Gastroesophageal sphincter (tissue), 3 donors: Measurements from ENCODE around the gene MCRIP1.

Experiments
- EP300 ChIP-seq: sonication (generic); formaldehyde crosslinking; IDR thresholded peaks from one replicate; pipeline ENCODE4 v1.6.1; 2017; ENCODE audit warnings: antibody characterized with exemption, mild to moderate bottlenecking
- POLR2A ChIP-seq, 2 donors: fragments of 450-650 bp; IDR thresholded peaks; one replicate each; pipeline ENCODE4 v1.6.1; 2017; ENCODE audit warnings: antibody characterized with exemption in 2 of 2, mild to moderate bottlenecking in 2 of 2, moderate library complexity in 1 of 2
- POLR2AphosphoS5 ChIP-seq: sonication (generic); formaldehyde crosslinking; IDR thresholded peaks from one replicate; pipeline ENCODE4 v1.6.1; 2017; ENCODE audit warnings: antibody characterized with exemption
- TF ChIP-seq, protein P1 (sequence below), 4 experiments: fragments of 200-600 bp in 2 of 4; fragments of 450-650 bp in 2 of 4; sonication (generic) in 1 of 4; IDR thresholded peaks; one replicate each; pipeline ENCODE4 v1.5.1; 2017 to 2019; ENCODE audit warnings: antibody characterized with exemption in 4 of 4, mild to moderate bottlenecking in 2 of 4, moderate library complexity in 2 of 4

GRCh38 chr17:81794074-81794476 lies 39.0 kb downstream of the MCRIP1 start:
- TF ChIP-seq, protein P1, sequence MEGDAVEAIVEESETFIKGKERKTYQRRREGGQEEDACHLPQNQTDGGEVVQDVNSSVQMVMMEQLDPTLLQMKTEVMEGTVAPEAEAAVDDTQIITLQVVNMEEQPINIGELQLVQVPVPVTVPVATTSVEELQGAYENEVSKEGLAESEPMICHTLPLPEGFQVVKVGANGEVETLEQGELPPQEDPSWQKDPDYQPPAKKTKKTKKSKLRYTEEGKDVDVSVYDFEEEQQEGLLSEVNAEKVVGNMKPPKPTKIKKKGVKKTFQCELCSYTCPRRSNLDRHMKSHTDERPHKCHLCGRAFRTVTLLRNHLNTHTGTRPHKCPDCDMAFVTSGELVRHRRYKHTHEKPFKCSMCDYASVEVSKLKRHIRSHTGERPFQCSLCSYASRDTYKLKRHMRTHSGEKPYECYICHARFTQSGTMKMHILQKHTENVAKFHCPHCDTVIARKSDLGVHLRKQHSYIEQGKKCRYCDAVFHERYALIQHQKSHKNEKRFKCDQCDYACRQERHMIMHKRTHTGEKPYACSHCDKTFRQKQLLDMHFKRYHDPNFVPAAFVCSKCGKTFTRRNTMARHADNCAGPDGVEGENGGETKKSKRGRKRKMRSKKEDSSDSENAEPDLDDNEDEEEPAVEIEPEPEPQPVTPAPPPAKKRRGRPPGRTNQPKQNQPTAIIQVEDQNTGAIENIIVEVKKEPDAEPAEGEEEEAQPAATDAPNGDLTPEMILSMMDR (IDR thresholded peaks at IDR 0.05) = no peak
- TF ChIP-seq POLR2AphosphoS5 = no peak
- TF ChIP-seq POLR2A (IDR thresholded peaks at IDR 0.05) = no peak
- TF ChIP-seq EP300 = no peak
